GM12874 (cell line): ENCODE measurements around the gene SND1.

Experiments used
- CTCF ChIP-seq: IDR thresholded peaks from 2 replicates; pipeline ENCODE4 v1.5.1; 2011; ENCODE audit warnings: low read depth, mild to moderate bottlenecking, control low read depth, low read length, moderate library complexity; ENCODE audit not compliant: insufficient read depth

Gene SND1

GRCh38 chr7:127870231-127870907 is 218.4 kb downstream of the SND1 start:
- no peak for TF ChIP-seq CTCF

- TF ChIP-seq CTCF = no peak
Observed at GRCh38 chr7:127871226-127871625, 219.2 kb downstream of the SND1 start.

GRCh38 chr7:127872122-127872521 is 220.1 kb downstream of the SND1 start:
- no peak for TF ChIP-seq CTCF

- no peak for TF ChIP-seq CTCF
Observed at GRCh38 chr7:127873151-127873550, 221.2 kb downstream of the SND1 start.

GRCh38 chr7:127873715-127874636 is 222.0 kb downstream of the SND1 start:
- no peak for TF ChIP-seq CTCF

- no peak for TF ChIP-seq CTCF
Observed at GRCh38 chr7:127874951-127875608, 223.1 kb downstream of the SND1 start.

- TF ChIP-seq CTCF = no peak
Observed at GRCh38 chr7:127876393-127876792, 224.4 kb downstream of the SND1 start.
